ENCODE data around the gene BORCS6. TPM values are rescaled to one million over a fixed set of nuclear protein-coding genes. Genes with fewer than 3 reads are reported as not detected.

BORCS6 gene
- total RNA-seq, 4 donors from 2014 or later: 2.9 to 10.4 (median 9.3) TPM

GRCh38 chr17:8159032-8159400 is 31.0 kb downstream of the BORCS6 start:
- TF ChIP-seq CTCF (IDR thresholded peaks at IDR 0.05; ENCODE audit: low read depth): no peak

GRCh38 chr17:8158267-8159031 is 31.5 kb downstream of the BORCS6 start:
- no peak for TF ChIP-seq CTCF (IDR thresholded peaks at IDR 0.05; ENCODE audit: low read depth)

GRCh38 chr17:8156246-8156992 is 33.6 kb downstream of the BORCS6 start:
- TF ChIP-seq CTCF (IDR thresholded peaks at IDR 0.05; ENCODE audit: low read depth): no peak

- TF ChIP-seq CTCF (IDR thresholded peaks at IDR 0.05; ENCODE audit: low read depth): no peak
Observed at GRCh38 chr17:8155996-8156245, 34.1 kb downstream of the BORCS6 start.

GRCh38 chr17:8155231-8155995 is 34.6 kb downstream of the BORCS6 start:
- no peak for TF ChIP-seq CTCF (IDR thresholded peaks at IDR 0.05; ENCODE audit: low read depth)

GRCh38 chr17:8154608-8155155 is 35.3 kb downstream of the BORCS6 start:
- TF ChIP-seq CTCF (IDR thresholded peaks at IDR 0.05; ENCODE audit: low read depth): no peak
